Activated CD8-positive, alpha-beta memory T cell treated with anti-CD3 and anti-CD28 coated beads, Interleukin-2, amount 50 U/mL, for 4 hours (primary cell): ENCODE data around the gene MFSD6.
"Not testable (repeated sequence)": the region's sequence is repeated elsewhere in the genome, so short reads cannot be mapped to it uniquely, and the experiment has no call there.

Source experiments
- DNase-seq: peaks from one replicate; pipeline ENCODE4 v3.0.0-alpha.2; 2020

Gene MFSD6

DNA sequence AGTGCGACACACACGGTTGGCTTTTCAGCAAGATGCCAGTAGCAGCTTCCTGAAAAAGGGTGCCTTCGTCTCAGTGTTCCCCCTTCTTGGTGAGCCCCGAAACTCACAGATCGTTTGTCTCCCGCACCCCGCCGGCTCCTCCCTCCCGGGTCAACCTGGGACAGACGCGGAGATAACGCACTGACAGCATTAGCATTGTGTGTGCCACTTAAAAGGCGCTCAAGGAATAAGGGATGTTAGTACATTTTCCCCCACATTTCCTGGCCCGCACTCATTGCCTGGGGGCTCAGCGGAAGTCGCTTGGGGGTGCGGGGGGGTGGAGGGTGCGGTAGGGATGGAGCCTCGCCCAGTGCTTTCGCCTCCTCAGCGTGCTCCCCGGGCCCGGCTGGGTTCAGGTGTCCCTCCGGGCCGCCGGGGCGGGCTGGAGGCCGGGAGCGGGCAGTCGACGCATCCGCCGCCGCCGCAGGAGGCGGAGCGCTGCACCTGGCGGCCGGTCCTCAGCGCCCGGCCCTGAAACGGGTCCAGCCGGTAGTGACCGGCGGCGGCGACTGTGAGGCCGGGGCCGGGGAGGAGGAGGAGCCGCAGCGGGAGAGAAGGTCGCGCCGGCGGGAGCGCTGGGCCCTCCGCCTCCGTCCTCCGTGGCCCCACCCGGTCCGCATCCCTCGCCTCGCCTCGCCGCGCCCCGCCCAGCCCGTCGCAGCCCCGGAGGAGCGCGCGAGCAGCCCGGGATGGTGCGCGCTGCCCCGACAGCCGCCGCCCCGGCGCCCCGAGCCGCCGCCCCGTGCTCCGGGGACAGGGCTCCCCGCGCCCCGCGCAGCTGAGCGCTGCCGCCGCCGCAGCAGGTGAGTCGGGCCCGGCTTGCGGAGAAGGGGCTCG lies at the start of gene MFSD6:
Gene MFSD6 (plus strand): TSS at position 694 of the 876 bp plus-strand sequence. CDS start 27,675 bp downstream, outside the sequence.
- peak; percentile 59 for DNase-seq

DNA sequence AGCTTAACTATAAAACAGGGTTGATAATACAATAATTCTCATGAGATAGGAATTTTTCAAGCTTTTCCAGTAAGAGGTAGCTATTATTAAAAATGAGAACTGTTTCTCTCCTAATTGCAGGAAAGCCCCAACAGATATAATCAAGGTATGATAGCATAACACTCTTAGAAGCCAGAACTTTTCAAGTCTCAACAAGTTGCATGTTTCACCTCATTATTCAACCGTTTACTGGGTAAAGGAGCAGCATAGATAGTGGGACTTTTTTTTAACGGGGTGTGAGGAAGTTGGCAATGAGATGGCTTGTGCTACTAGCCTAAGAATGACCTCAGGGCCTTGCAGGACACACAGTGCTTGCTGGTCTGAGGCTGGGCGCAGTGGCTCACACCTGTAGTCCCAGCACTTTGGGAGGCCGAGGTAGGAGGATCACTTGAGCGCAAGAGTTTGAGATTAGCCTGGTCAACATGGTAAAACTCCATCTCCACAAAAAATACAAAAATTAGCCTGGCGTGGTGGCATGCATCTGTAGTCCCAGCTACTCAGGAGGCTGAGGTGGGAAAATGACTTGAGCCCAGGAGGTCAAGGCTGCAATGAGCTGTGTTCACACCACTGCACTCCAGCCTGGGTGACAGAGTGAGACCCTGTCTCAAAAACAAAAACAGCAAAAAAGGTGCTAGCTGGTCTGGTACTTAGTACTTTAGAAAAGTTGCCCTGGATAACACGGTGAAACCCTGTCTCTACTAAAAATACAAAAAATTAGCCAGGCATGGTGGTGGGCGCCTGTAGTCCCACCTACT lies 49.3 kb upstream of the MFSD6 start:
- not testable (repeated sequence) for DNase-seq

DNA sequence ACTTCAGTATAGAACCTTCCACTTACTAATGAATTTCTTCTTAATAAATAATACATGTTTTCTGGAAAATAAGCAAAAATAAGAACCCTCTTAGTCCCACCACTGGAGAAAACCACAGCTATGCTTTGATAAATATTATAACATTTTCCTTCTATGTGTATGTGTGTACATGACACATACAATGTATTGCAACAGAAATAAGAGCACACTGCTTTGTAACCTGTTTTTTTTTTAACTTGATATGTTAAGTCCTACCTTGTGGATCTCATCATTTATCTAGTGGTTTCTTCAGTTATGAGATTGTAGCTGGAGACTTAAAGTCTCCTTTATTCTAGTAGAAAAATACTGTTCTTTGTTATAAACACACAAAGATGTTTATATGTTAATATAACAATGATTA lies 47.6 kb upstream of the MFSD6 start:
- no peak for DNase-seq

DNA sequence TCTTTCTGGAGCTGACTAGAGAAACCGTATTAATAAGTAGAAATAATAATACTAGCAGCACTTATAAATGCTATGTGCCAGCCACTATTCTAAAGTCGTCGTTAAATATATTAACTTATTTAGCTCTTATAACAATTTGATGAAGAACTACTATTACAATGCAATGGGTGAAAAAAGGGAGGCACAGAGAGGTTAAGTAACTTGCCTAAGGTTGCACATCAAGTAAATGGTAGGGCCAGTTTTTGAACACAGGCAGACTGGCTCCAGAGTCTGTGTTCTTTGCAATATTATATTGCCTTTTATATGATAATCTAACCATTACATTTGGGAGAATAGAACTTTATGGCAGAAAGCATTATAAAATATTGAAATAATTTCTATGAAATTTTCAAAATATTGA lies 47.2 kb upstream of the MFSD6 start:
- DNase-seq = no peak

DNA sequence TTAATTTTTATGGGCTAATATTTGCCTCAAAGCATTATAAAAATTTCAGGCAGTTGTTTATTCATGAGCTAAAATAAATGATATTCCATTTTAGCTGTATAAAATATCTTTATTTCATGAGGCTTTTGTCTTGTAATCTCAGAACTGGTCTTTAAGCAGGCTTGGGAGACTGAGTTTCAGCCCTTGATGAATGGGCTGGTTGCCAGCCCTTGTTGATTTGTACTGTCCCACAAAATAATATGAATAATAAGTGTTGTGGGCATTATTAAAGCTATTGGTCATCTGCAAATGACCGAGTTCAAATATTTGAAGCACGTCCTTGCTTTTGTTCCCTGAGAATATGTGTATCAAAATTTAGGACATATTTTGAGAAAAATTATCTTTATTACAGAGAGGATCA lies 46.6 kb upstream of the MFSD6 start:
- DNase-seq = no peak

DNA sequence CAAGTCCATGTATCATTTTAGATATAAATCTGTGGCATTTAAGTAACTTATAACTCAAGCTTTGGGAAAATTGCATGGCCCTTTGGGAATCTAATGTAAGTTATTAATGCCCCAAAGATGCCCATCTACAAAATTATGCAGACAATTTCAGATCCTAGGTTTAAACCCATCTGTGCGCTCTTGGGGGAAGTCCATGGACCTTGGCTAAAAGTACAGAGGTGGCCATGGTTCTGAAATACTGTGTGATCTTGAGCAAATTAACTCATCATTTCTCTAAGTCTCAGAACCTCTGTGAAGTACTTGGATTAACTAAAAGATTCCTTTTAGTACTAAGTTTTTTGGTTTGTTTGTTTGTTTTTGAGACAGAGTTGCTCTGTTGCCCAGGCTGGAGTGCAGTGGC lies 45.3 kb upstream of the MFSD6 start:
- no peak for DNase-seq

DNA sequence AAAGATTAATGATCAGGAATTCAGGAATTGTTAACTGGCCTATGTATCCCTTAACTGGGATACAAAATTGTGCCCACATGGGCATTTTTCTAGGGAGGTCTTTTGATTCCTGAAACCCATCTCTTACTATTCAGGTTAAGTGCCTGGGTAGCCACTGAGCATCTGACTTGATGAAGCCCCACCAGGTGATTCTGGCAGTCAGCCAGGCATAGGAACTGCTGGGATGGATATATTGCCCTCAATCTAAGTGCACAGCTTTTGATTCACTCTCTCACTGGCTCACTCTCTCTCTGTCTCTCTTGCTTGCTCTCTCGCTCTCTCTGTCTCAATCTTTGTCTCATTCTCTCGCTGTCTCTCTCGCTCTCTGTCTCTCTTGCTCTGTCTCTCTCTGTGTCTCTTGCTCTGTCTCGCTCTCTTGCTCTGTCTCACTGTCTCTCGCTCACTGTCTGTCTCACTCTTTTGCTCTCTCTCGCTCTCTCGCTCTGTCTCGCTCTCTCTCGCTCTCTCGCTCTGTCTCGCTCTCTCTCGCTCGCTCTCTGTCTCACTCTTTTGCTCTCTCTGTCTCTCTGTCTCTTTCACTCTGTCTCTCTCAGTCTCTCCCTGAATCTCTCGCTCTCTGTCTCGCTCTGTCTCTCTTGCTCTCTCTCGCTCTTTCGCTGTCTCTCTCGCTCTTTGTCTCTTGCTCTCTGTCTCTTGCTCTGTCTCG lies 42.5 kb upstream of the MFSD6 start:
- DNase-seq = no peak

DNA sequence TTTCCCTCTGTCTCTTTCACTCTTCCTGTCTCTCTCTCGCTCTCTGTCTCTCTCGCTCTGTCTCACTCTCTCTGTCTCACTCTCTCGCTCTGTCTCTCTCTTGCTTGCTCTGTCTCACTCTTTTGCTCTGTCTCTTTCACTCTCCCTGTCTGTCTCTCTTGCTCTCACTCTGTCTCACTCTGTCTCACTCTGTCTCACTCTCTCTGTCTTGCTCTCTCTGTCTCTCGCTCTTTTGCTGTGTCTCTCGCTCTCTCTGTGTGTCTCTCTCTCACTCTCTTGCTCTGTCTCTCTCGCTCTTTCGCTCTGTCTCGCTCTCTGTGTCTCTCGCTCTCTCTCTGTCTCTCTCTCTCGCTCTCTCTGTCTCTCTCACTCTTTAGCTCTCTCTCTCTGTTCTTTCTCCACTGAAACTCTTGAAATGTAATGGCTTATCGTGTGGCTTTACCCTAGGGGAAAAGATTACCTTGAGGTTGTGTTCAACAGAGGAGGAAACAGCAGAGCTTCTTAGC lies 41.9 kb upstream of the MFSD6 start:
- DNase-seq = no peak

DNA sequence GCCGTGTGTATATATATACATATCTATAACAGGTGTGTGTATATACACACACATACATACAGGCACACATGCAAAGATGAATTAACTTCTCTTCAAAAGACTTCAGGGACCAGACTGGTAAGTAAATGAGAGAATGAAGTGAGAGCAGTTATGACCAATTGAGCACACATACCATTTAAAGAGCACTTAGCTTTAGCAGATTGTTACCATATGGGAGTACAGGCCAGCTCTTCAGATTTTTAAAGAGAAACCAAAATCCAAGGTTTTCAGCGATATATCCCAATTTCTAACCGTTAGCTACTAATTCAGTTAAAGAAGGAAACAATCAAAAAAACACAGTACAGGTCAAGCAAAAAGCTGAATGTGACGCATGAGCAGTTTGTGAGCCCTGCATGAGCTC lies 41.1 kb upstream of the MFSD6 start:
- no peak for DNase-seq

DNA sequence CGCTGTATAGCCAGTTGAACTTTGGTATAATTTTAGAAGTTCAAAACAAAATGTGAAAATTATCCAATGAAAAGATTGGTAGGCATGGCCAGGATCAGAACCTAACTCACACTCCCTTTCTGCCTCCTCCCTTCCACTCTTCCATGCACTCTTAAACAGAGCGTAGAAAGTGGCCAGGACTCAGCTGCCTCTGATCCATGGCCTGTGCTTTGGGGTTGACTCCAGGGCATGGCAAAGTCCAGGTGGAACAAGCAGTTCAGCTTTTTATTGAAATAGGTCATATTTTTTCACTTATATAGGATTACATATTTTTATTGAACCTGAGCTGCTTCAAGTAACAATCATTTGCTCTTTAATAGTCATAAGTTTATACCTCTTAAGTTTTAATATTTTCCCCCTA lies 38.5 kb upstream of the MFSD6 start:
- DNase-seq = no peak

DNA sequence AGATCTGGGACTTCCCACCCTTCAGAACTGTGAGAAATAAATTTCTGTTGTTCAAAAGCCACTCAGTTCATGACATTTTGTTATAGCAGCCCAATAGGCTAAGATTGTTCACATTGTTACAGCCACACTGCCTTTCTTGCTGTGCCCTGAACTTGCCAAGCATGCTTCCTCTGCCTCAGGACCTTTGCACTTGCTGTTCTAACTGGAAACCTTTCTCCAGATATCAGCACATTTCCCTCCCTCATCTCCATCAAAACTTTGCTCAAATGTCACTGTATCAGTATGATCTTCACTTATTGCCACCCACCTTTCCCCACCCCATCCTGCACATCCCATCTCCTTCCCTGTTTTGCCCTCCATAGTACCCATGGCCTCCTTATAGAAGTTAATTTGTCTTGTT lies 32.1 kb upstream of the MFSD6 start:
- no peak for DNase-seq

DNA sequence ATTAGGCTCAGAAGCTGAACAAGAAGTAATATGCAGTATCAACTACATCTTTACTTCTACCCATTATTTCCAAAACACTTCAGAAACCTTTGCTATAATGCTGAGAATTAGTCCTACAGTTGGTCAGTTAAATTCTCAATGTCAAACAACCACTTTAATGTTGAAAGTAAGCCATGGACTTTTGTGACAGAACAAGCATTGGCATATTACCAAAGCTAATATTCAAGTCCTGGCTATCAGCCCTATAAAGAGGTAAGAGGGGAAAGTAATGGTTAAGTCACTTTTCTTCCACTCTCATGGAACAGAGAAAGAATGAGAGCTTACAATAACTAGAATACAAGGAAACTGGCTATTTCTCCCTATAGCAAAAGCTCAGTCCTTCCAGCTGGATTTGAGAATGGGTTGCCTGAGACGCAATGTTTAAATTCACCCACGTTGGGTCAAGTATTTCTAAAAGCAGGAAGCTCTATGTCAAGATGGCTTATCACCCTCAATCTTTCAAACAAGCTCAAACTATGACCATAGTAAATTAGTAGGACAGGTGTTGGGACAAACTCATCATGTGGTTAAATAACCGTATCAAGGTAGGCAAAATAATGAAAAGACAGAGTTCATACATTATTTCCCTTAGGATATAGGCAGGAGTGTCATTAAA lies 31.4 kb upstream of the MFSD6 start:
- DNase-seq = no peak

DNA sequence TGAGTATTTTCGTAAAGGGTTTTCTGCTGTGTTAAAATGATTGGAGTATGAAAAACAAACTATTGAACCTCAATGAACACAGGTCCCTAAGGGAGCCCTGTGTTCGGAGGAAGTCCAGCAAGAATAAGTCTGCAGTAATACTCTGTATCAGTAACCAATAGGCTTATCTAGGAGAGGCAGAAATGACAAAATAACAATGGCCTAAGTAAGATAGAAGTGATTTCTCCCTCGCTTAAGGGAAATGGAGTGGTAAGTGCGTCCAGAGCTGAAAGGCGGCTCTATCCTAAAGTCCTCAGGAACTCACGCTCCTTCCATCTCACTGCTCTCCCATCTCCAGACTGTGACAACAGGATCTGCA lies 29.3 kb upstream of the MFSD6 start:
- no peak for DNase-seq

DNA sequence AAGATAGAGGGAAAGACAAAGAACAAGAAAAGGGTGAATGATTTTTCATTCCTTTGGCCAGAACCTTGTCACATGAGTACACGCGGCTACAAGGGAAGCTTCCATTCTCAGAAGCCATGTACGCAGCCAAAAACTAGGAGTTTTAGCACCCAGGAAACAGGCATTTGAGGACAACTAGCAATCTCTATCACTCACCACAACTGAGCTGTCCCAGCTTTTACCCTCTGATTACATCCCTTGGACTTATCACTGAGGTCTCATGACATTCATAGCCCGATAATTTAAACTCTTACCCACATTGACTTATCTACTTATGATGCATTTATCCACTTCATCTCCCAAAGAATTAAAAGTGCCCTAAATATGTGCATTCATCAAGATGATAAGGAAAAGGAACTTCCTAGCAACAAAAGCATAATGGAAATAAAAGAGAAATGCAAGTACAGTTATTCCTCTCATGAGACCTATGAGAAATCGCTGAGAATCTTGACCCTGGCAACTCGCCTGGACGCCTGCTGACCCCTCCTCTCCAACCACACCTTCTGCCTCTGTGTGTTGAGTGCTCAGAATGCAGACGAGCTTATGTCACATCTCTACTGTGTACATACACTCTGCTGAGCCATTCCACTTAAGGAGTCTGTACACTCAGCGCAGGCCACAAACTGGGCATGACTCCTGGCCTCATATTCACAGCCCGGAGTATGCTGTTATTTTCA lies 28.7 kb upstream of the MFSD6 start:
- no peak for DNase-seq

DNA sequence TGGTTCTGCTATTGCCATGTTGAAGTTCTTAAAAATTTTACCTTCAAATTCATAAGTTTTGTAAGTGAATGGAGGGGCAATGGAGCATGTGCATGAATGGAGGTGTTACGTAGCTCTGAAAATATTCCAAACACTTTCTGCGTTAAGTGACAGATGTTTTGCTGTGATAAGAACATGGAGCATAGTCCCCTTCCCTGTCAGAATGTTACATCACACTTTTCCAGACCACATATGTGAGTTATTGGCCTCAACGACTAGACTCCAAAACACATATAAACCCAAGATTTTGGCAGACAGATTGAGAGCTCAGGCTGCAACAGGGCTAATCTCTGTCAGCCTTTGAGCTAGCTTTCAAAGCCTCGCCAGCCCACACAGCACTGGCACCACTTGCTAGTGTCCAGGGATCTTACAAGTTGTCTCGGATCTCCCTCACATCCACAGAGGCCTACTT lies 27.2 kb upstream of the MFSD6 start:
- no peak for DNase-seq

DNA sequence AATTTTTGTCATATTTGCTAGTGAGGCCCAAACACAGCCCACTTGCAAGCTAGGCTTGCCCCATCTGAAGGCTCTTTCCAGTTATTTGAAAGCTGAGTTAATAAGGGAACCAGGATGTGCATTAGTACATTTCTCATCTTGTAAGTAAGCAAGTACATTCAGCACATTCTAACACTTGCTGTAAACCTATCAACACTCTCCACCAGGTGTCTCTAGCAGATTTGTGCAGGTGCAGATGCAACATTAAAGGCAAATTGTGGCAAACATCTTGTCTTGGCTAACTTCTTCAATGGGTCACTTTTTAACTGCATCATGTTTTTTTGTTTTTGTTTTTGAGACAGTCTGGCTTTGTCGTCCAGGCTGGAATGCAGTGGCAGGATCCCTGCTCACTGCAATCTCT lies 25.3 kb upstream of the MFSD6 start:
- DNase-seq = no peak

DNA sequence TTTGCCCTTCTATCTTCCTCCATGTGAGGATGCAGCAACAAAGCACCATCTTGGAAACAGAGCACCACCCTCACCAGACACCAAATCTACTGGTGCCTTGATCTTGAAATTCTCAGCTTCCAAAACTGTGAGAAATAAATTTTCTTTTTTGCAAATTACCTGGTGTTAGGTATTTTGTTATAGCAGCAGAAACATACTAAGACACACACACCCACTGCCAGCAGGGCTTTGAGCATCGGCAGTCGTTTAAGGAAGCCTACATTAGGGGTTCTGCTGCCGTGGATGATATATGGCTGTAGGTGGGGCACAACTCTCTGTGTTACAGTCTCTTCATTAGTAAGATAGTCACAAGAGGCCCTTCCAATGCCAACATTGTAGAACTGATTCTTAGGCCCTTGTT lies 20.7 kb upstream of the MFSD6 start:
- DNase-seq = no peak

DNA sequence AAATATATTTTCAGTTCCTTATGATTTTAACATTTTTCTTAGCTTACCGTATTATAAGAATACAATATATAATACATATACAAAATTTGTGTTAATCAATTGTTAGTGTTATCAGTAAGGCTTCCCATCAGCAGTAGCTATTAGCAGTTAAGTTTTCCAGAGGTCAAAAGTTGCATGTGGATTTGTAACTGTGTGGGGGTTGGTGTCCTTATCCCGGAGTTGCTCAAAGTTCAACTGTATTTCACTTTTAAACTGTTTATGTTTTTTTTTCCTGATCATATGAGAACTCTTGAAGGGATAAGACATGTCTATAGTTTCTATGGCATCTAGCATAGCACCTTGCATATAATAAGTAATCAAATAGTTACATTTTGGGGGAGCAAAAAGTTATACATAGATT lies 11.9 kb upstream of the MFSD6 start:
- DNase-seq = no peak

DNA sequence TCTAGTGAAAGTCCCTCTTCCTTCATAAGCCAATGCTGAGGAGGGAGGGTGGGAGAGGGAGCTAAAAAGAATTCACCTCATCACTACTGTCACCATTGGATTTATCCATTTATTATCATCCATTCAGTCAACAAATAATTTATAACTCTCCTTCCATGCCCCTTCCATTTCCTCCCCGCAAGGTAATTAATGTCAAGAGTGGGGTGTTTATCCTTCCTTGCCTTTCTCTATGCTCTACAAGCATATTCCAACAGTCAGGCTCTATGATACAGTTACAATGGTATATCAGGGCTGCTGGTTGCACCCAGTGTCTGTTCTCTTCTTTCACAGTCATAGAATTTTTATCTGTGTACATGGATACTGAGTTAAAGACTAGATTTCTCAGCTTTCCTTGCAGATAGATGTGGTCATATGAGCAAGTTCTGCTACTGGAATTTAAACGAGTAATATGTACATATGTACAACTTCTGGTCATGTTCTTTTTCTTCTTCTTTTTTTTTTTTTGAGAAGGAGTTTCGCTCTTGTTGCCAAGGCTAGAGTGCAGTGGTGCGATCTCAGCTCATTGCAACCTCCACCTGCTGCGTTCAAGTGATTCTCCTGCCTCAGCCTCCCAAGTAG lies 5.1 kb upstream of the MFSD6 start:
- no peak for DNase-seq

DNA sequence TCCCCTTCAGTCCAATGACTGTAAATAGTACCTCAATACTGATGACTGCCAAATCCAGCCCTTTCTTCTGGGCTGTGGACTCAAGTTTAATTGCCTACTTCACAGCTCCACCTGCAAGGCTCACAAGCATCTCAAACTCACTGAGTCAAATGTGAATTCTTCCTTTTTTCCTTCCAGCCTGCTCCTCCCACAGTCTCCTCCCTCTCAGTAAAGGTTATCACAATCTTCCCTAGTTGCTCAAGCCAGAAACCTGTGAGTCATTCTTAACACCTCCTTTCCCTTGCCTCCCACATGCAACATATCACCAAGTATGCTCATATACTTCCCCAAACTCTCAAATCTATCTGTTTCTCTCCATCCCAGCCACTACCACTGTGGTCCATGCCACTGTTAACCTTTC lies 3.7 kb upstream of the MFSD6 start:
- no peak for DNase-seq

DNA sequence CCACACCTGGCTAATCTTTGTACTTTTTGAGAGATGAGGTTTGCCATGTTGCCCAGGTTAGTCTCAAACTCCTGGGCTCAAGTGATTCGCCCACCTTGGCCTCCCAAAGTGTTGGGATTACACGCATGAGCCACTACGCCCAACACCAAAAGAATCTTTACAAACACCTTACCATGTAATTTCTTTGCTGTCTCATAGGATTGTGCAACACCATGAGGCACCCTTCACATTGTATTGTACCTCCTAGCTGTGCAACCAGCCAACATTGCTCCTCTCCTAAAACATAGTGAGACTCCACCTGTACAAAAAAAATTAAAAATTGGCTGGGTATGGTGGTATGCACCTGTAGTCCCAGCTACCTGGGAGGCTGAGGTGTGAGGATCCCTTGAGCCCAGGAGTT lies 3.1 kb upstream of the MFSD6 start:
- DNase-seq = no peak

DNA sequence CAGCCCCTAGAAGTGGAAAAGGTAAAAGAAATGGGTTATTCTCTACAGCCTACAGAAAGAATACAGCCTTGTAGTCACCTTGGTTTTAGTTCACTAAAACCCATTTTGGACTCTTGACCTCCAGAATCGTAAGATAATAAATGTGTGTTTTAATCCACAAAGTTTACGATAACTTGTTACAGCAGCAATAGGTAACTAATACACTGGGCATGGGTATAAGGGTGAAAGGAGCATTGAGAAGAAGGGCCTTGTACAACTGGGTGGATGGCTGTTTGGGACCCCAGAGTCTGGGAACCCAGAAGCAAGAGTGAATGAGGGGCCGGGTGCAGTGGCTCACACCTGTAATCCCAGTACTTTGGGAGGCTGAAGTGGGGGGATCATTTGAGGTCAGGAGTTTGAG lies 2.2 kb upstream of the MFSD6 start:
- DNase-seq = no peak
